Thyroid gland (tissue), 4 donors: Measurements from ENCODE around the gene ZNF318. TPM values are rescaled to one million over a fixed set of nuclear protein-coding genes. Genes with fewer than 3 reads are reported as not detected.

Source experiments
- DNase-seq, 2 donors: peaks; one replicate each; pipeline ENCODE4 v3.0.0-alpha.2; 2019
- H3K27ac ChIP-seq, 3 donors: fragments of 200-600 bp; sonication (generic); 1 replicate in 2 of 3; 2 replicates in 1 of 3; pipeline ENCODE4 v1.5.1; 2016 to 2019; ENCODE audit warnings: mild to moderate bottlenecking in 1 of 3, moderate library complexity in 1 of 3
- H3K27me3 ChIP-seq: fragments of 200-600 bp; sonication (generic); one replicate; pipeline ENCODE4 v1.5.1; 2019
- H3K36me3 ChIP-seq, 2 donors: fragments of 200-600 bp; sonication (generic); one replicate each; pipeline ENCODE4 v1.5.1; 2016 to 2019
- H3K4me1 ChIP-seq, 2 donors: fragments of 200-600 bp; sonication (generic); one replicate each; pipeline ENCODE4 v1.5.1; 2017 to 2019
- H3K4me3 ChIP-seq, 3 donors: fragments of 200-600 bp; sonication (generic); replicated peaks in 1 of 3; 1 replicate in 2 of 3; 2 replicates in 1 of 3; pipeline ENCODE4 v1.5.1; 2016; ENCODE audit warnings: mild to moderate bottlenecking in 1 of 3
- H3K9me3 ChIP-seq: fragments of 200-600 bp; sonication (generic); one replicate; pipeline ENCODE4 v1.5.1; 2017
- POLR2A ChIP-seq, 2 donors: fragments of 450-650 bp; IDR thresholded peaks; one replicate each; pipeline ENCODE4 v1.6.1; 2017; ENCODE audit warnings: antibody characterized with exemption in 2 of 2, mild to moderate bottlenecking in 2 of 2, moderate library complexity in 1 of 2
- WGBS, 2 donors: methylation state at CpG; one replicate each; pipeline ENCODE4 v1.1.5; 2017; 5-methylcytosine and 5-hydroxymethylcytosine counted together
- intact Hi-C: fragments of 100-400 bp; cut with DNase I; formaldehyde crosslinking; loops from one replicate; pipeline ENCODE4 v1.15.1; 2023
- total RNA-seq, 4 donors: library from RNA; depleted of rRNA; stranded (reverse); fragments of >200 nt; gene quantifications; one replicate each; pipeline ENCODE4 v1.2.3, GENCODE V29; 2016
- TF ChIP-seq, protein P1 (sequence below), 6 experiments: fragments of 200-600 bp in 3 of 6; fragments of 450-650 bp in 3 of 6; sonication (generic) in 3 of 6; IDR thresholded peaks; one replicate each; pipeline ENCODE4 v1.5.1; 2016 to 2019; ENCODE audit warnings: antibody characterized with exemption in 6 of 6, mild to moderate bottlenecking in 2 of 6, inconsistent platforms in 1 of 6, moderate library complexity in 1 of 6

ZNF318 gene
- total RNA-seq, 4 donors from 2014 or later: 32.4 to 84.6 (median 37.5) TPM

DNA sequence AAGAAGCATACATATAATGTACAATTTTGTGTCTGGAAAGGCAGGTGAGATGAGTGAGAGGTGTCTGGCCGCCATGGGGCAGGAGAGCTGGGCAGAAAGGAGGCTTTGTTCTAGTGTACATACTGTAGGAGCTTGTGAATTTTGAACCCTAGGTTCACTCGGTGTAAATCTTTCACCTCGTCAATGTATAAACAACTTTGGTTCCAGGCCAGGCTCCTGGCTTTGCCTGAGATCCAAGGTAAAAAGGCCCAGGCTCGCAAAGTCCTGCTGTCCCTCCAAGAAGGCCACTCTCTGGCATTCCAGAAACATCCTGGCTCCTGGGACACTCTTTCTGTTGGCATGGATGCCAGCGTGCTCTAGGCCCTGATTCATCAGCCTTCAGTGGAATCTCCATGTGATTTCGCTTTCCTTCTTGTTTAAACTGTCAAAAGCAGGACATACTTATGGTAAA is 78.5 kb downstream of the ZNF318 start:
- intact Hi-C loops: no loop called here
- H3K4me3 ChIP-seq: no peak overlapping the region
- no peak for TF ChIP-seq POLR2A (IDR thresholded peaks at IDR 0.05)
- TF ChIP-seq, protein P1, sequence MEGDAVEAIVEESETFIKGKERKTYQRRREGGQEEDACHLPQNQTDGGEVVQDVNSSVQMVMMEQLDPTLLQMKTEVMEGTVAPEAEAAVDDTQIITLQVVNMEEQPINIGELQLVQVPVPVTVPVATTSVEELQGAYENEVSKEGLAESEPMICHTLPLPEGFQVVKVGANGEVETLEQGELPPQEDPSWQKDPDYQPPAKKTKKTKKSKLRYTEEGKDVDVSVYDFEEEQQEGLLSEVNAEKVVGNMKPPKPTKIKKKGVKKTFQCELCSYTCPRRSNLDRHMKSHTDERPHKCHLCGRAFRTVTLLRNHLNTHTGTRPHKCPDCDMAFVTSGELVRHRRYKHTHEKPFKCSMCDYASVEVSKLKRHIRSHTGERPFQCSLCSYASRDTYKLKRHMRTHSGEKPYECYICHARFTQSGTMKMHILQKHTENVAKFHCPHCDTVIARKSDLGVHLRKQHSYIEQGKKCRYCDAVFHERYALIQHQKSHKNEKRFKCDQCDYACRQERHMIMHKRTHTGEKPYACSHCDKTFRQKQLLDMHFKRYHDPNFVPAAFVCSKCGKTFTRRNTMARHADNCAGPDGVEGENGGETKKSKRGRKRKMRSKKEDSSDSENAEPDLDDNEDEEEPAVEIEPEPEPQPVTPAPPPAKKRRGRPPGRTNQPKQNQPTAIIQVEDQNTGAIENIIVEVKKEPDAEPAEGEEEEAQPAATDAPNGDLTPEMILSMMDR (IDR thresholded peaks at IDR 0.05): no peak
- H3K27me3 ChIP-seq: no peaks in the 10 kb centered on the region
- 81 to 86% methylated on average over 6 of the region's 6 CpGs for WGBS, 2 donors
- no peaks in the 10 kb centered on the region for H3K4me1 ChIP-seq
- DNase-seq: no peak
- H3K9me3 ChIP-seq: no peaks in the 10 kb centered on the region
- H3K36me3 ChIP-seq: no peaks in the 10 kb centered on the region
- no peak overlapping the region for H3K27ac ChIP-seq

DNA sequence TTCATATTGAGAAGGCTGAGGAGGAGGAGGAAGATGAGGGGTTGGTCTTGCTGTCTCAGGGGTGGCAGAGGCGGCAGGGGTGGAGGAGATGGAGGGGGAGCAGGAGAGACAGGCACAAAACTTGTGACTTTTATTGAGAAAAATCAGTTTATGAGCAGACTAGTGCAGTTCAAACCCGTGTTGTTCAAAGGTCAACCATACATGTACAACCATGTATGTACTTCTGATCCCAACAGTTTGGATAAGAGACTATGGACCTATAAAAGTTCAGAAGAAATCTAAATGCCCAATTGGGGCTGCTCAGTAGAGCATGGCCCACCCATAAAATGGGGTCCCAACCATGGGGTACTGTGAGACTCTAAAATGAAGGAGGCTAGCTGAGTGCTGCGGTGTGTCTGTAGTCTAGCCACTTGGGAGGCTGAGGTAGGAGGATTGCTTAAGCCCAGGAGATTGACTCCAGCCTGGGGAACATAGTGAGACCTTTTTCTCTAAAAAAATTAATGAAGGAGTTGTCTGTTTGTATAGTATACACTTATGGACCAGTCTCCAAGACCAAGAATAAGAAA is 79.0 kb downstream of the ZNF318 start:
- Histone ChIP-seq H3K9me3 (no peaks in the 10 kb centered on the region), H3K36me3 (no peaks in the 10 kb centered on the region), H3K4me1 (no peaks in the 10 kb centered on the region), H3K27me3 (no peaks in the 10 kb centered on the region), H3K4me3 (no peak overlapping the region), H3K27ac (no peak overlapping the region)
- DNase-seq: no peak
- WGBS, 2 donors: 67 to 91% methylated on average over 3 of the region's 3 CpGs
- TF ChIP-seq POLR2A (IDR thresholded peaks at IDR 0.05): no peak
- TF ChIP-seq, protein P1 (IDR thresholded peaks at IDR 0.05): no peak
- intact Hi-C loops: no loop called here

DNA sequence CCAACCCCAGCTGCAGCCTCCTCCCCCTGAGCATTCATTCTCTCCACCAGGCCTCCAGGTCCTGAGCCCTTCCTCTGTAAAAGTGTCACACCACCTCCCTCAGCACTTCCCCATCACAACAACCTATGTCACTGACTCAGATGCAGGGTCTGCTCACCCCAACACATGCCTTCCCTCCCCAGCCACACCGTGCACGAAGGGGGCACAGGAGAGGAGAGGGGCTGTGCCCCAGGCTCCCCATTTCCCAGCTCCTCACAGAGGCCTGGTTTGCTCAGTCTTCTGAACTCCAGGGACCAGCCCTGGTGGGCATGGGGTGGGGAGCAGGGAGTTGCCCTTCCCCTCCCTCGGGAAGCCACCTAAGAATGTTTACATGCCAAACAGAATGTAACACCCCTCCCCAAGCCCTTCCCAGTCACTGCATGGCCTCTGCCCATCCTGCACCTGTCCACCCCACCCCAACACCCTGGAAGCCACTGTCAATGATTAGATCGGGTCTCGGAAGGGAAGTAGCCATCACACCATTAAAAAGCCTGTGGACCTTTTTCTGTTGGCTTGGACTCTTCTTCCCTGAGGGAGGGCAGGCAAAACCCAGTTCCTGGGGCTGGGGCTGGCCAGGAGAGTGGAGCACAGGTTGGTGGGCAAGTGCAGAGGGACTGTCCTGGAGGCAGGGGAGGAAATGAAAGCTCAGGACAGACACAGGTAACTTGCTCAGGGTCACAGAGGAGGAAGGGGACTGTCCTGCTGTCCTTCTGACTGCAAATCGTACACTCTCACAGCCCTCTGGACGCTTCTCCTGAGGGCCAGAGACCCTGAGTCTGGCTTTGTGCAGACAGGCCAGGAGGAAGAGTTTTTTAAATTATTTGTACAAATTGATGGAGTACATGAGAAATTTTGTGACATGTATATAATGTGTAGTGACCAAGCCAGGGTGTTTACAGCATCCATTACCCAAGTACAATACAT is 81.4 kb downstream of the ZNF318 start:
- Histone ChIP-seq H3K27me3 (no peaks in the 10 kb centered on the region), H3K4me3 (no peak overlapping the region), H3K36me3 (no peaks in the 10 kb centered on the region), H3K4me1 (no peaks in the 10 kb centered on the region), H3K27ac (no peak overlapping the region), H3K9me3 (no peaks in the 10 kb centered on the region)
- 74 to 95% methylated on average over 5 to 7 of the region's 7 CpGs for WGBS, 2 donors
- intact Hi-C loops: no loop called here
- no peak for DNase-seq
- no peak for TF ChIP-seq POLR2A (IDR thresholded peaks at IDR 0.05)
- TF ChIP-seq, protein P1 (IDR thresholded peaks at IDR 0.05): no peak

DNA sequence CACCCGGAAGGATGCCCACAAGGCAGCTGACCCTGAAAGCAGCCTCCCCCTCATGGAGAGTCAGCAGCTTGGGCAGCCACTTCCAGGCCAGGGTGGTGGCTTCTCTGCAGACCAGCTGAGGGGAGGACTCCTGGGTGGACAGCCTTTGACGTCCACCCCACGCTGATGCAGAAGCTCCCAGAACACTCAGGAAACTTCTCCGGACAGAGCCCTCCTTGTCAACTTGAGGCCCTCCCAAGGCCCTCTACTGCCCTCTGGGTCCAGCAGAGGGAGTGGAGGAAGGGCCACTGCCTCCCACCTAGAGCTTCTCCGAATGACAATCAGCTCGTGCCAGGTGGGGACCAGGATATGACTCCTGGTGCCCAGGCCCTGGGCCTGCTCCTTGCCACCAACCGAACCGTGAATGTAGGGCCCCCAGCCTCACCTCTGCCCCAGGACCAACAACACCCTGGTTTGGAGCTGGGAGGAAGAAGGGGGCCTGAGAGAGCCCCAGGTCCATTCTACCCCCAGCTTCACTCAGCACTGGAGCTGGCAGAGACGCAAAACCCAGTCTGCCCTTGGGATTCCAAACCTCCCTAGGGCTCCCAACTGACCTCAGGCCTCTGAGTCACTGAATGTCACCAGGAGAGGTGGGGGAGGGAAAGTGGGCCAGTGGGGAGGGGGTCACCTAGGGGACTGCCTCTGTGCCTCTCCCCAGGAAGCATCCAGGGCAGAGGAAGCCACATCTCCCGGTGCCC is 82.3 kb downstream of the ZNF318 start:
- WGBS, 2 donors: 61 to 72% methylated on average over 9 of the region's 10 CpGs
- H3K9me3 ChIP-seq: no peaks in the 10 kb centered on the region
- H3K4me3 ChIP-seq: no peak overlapping the region
- no peaks in the 10 kb centered on the region for H3K27me3 ChIP-seq
- no peak for TF ChIP-seq POLR2A (IDR thresholded peaks at IDR 0.05)
- H3K27ac ChIP-seq: no peak overlapping the region
- no peaks in the 10 kb centered on the region for H3K4me1 ChIP-seq
- no peaks in the 10 kb centered on the region for H3K36me3 ChIP-seq
- no peak for DNase-seq
- intact Hi-C loops: no loop called here

DNA sequence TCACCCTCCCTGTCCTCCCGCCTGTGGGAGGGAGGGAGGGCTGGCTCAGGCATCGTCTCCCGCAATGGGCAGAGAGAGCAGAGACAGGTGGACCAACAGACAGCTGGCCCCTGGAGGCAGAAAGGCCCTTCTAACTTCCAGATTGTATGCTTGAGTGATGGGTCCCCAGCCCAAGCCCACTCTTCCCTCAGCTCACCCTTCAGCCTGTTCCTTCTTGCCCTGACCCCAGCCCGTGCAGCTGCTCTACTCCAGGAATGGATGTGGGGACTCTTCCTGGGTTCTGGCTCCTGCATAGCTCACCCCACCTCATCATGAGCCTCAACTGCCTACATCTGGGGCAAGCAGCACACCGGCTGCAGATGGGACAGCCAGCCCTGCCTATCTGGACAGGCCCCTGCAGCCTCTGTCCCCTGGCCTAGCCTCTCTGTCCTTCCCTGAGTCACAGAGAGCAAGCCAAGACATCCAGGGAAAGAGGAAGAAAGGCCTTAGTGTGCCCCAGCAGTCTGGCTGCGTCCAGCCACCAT is 82.9 kb downstream of the ZNF318 start:
- H3K36me3 ChIP-seq: no peaks in the 10 kb centered on the region
- no peak for DNase-seq
- no peaks in the 10 kb centered on the region for H3K4me1 ChIP-seq
- H3K9me3 ChIP-seq: no peaks in the 10 kb centered on the region
- H3K27ac ChIP-seq: no peak overlapping the region
- H3K27me3 ChIP-seq: no peaks in the 10 kb centered on the region
- H3K4me3 ChIP-seq: no peak overlapping the region
- no peak for TF ChIP-seq POLR2A (IDR thresholded peaks at IDR 0.05)
- TF ChIP-seq, protein P1 (IDR thresholded peaks at IDR 0.05): no peak
- WGBS, 2 donors: 88 to 95% methylated on average over 4 to 5 of the region's 6 CpGs
- intact Hi-C loops: no loop called here
